Parathyroid adenoma (tissue), 2 donors: ENCODE results near the gene TIMP4.

ENCODE experiments used
- H2AFZ ChIP-seq: fragments of 300-600 bp; sonication (generic); one replicate; pipeline ENCODE4 v1.7.0; 2017; ENCODE audit warnings: antibody characterized with exemption, mild to moderate bottlenecking
- H3K27ac ChIP-seq: fragments of 300-600 bp; sonication (generic); one replicate; pipeline ENCODE4 v1.7.0; 2017
- H3K27me3 ChIP-seq: fragments of 300-600 bp; sonication (generic); one replicate; pipeline ENCODE4 v1.7.0; 2017; ENCODE audit warnings: low read length; ENCODE audit not compliant: control insufficient read depth, insufficient read depth
- H3K36me3 ChIP-seq: fragments of 300-600 bp; sonication (generic); one replicate; pipeline ENCODE4 v1.7.0; 2017; ENCODE audit warnings: low read length; ENCODE audit not compliant: control insufficient read depth, insufficient read depth
- H3K4me1 ChIP-seq: fragments of 300-600 bp; sonication (generic); one replicate; pipeline ENCODE4 v1.7.0; 2017; ENCODE audit warnings: control low read depth
- H3K4me2 ChIP-seq: fragments of 300-600 bp; sonication (generic); one replicate; pipeline ENCODE4 v1.7.0; 2017; ENCODE audit warnings: low read length
- H3K4me3 ChIP-seq: fragments of 300-600 bp; sonication (generic); one replicate; pipeline ENCODE4 v1.7.0; 2017; ENCODE audit warnings: low read depth, low read length
- H3K79me2 ChIP-seq: fragments of 300-600 bp; sonication (generic); one replicate; pipeline ENCODE4 v1.7.0; 2017; ENCODE audit warnings: control low read depth
- H3K9ac ChIP-seq: fragments of 300-600 bp; sonication (generic); one replicate; pipeline ENCODE4 v1.7.0; 2017; ENCODE audit warnings: mild to moderate bottlenecking
- H3K9me3 ChIP-seq: fragments of 300-600 bp; sonication (generic); one replicate; pipeline ENCODE4 v1.7.0; 2017; ENCODE audit warnings: low read length; ENCODE audit not compliant: control insufficient read depth
- TF ChIP-seq, protein P1 (sequence below): fragments of 300-600 bp; sonication (generic); IDR thresholded peaks from one replicate; pipeline ENCODE4 v1.7.0; 2017; ENCODE audit warnings: antibody characterized with exemption, mild to moderate bottlenecking
- donor health status: primary hyperparathyroidism.

The TIMP4 gene

DNA sequence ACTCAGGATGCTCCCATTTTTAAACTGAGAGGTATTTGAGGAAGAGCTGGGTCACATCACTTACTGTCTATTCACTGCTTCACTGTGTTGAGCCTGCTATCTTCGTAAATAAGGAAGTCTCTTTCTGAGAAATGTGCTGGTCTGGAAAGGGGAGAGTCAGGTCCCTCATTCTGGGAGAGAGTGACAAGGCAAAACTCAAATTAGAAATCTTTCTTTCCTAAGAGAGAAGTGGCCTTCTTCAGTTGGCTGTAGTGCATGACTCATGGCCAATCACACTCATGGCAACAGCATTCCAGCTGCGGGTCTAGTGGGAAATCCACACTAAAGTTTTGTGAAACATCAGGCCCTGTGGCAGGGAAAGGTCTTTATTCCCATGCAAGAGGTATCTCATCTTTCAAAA, 11.5 kb upstream of the TIMP4 start:
- H3K9me3 ChIP-seq = no peaks in the 10 kb centered on the region
- no peak overlapping the region for H3K4me2 ChIP-seq
- no peaks in the 10 kb centered on the region for H3K79me2 ChIP-seq
- H3K4me1 ChIP-seq = peaks cover 2% of the 10 kb centered on the region
- TF ChIP-seq, protein P1, sequence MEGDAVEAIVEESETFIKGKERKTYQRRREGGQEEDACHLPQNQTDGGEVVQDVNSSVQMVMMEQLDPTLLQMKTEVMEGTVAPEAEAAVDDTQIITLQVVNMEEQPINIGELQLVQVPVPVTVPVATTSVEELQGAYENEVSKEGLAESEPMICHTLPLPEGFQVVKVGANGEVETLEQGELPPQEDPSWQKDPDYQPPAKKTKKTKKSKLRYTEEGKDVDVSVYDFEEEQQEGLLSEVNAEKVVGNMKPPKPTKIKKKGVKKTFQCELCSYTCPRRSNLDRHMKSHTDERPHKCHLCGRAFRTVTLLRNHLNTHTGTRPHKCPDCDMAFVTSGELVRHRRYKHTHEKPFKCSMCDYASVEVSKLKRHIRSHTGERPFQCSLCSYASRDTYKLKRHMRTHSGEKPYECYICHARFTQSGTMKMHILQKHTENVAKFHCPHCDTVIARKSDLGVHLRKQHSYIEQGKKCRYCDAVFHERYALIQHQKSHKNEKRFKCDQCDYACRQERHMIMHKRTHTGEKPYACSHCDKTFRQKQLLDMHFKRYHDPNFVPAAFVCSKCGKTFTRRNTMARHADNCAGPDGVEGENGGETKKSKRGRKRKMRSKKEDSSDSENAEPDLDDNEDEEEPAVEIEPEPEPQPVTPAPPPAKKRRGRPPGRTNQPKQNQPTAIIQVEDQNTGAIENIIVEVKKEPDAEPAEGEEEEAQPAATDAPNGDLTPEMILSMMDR = no peak
- no peak overlapping the region for H3K9ac ChIP-seq
- no peaks in the 10 kb centered on the region for H3K27me3 ChIP-seq
- no peaks in the 10 kb centered on the region for H3K36me3 ChIP-seq
- H2AFZ ChIP-seq = no peak overlapping the region
- H3K27ac ChIP-seq = no peak overlapping the region
- no peak overlapping the region for H3K4me3 ChIP-seq

- H3K79me2 ChIP-seq = no peaks in the 10 kb centered on the region
- H3K4me1 ChIP-seq = no peaks in the 10 kb centered on the region
- no peak overlapping the region for H3K4me2 ChIP-seq
- TF ChIP-seq, protein P1 = no peak
- H3K9ac ChIP-seq = no peak overlapping the region
- H3K27me3 ChIP-seq = no peaks in the 10 kb centered on the region
- H3K27ac ChIP-seq = no peak overlapping the region
- H3K4me3 ChIP-seq = no peak overlapping the region
- no peaks in the 10 kb centered on the region for H3K36me3 ChIP-seq
- H3K9me3 ChIP-seq = no peaks in the 10 kb centered on the region
- H2AFZ ChIP-seq = no peak overlapping the region
Observed at GRCh38 chr3:12165909-12166308, 7.2 kb upstream of the TIMP4 start.

- no peak overlapping the region for H2AFZ ChIP-seq
- peaks cover 4% of the 10 kb centered on the region for H3K4me1 ChIP-seq
- no peak overlapping the region for H3K27ac ChIP-seq
- H3K79me2 ChIP-seq = no peaks in the 10 kb centered on the region
- no peaks in the 10 kb centered on the region for H3K27me3 ChIP-seq
- no peak overlapping the region for H3K4me2 ChIP-seq
- H3K36me3 ChIP-seq = no peaks in the 10 kb centered on the region
- no peak overlapping the region for H3K4me3 ChIP-seq
- H3K9ac ChIP-seq = no peak overlapping the region
- TF ChIP-seq, protein P1 = no peak
- no peaks in the 10 kb centered on the region for H3K9me3 ChIP-seq
Observed at GRCh38 chr3:12159227-12159601, 502 bp upstream of the TIMP4 start.

DNA sequence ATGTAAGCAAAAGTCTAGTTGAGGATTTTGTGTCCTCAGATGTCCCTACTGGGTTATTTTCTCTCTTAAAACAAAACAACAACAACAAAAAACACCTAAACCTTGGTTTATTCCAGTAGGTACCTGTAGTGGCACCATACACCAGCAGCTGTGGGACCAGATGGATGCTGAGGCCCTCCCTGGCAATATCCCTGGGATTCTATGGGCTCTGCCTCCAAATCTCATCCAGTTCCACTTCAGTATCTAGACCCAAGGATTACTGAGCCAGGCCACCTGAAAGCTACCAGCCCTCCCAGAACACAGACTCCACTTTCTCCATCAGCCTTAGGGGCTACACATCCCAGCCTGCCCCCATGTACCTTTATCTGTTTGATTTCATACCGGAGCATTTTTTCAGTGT, 1.7 kb downstream of the TIMP4 start:
- TF ChIP-seq, protein P1 = no peak
- no peak overlapping the region for H3K27ac ChIP-seq
- H3K27me3 ChIP-seq = no peaks in the 10 kb centered on the region
- H3K79me2 ChIP-seq = no peaks in the 10 kb centered on the region
- H3K4me1 ChIP-seq = peaks cover 4% of the 10 kb centered on the region
- no peak overlapping the region for H3K9ac ChIP-seq
- no peaks in the 10 kb centered on the region for H3K36me3 ChIP-seq
- no peaks in the 10 kb centered on the region for H3K9me3 ChIP-seq
- H3K4me2 ChIP-seq = no peak overlapping the region
- no peak overlapping the region for H3K4me3 ChIP-seq
- no peak overlapping the region for H2AFZ ChIP-seq

GRCh38 chr3:12155828-12156227, 2.9 kb downstream of the TIMP4 start:
- H3K36me3 ChIP-seq = no peaks in the 10 kb centered on the region
- H3K79me2 ChIP-seq = no peaks in the 10 kb centered on the region
- no peak overlapping the region for H3K4me2 ChIP-seq
- H2AFZ ChIP-seq = no peak overlapping the region
- no peaks in the 10 kb centered on the region for H3K9me3 ChIP-seq
- peaks cover 4% of the 10 kb centered on the region for H3K4me1 ChIP-seq
- TF ChIP-seq, protein P1 = no peak
- H3K9ac ChIP-seq = no peak overlapping the region
- H3K27me3 ChIP-seq = no peaks in the 10 kb centered on the region
- no peak overlapping the region for H3K27ac ChIP-seq
- no peak overlapping the region for H3K4me3 ChIP-seq
